GM23338 (cell line): ENCODE data around the gene EPHB3.

Source experiments
- CREB1 ChIP-seq: fragments of 250-450 bp; sonication (Bioruptor Pico); IDR thresholded peaks from 2 replicates; pipeline ENCODE4 v1.5.0; 2020; ENCODE audit warnings: low read depth, mild to moderate bottlenecking, moderate library complexity
- EZH2 ChIP-seq: fragments of 200-600 bp; sonication (generic); IDR thresholded peaks from one replicate; pipeline ENCODE4 v1.8.0; 2017; ENCODE audit warnings: antibody characterized with exemption, mild to moderate bottlenecking, low read depth; ENCODE audit not compliant: unreplicated experiment
- EZH2phosphoT487 ChIP-seq: fragments of 200-600 bp; sonication (generic); IDR thresholded peaks from one replicate; pipeline ENCODE4 v1.8.1; 2018; ENCODE audit warnings: antibody characterized with exemption; ENCODE audit not compliant: unreplicated experiment
- JUNB ChIP-seq: IDR thresholded peaks from one replicate; pipeline ENCODE4 v1.6.1; 2016; ENCODE audit warnings: antibody characterized with exemption; ENCODE audit not compliant: unreplicated experiment
- NANOG ChIP-seq: IDR thresholded peaks from 2 replicates; pipeline ENCODE4 v1.6.1; 2016; ENCODE audit warnings: antibody characterized with exemption, borderline replicate concordance
- POLR2AphosphoS5 ChIP-seq: IDR thresholded peaks from 2 replicates; pipeline ENCODE4 v1.6.1; 2016; ENCODE audit warnings: antibody characterized with exemption, low read depth
- STAT1 ChIP-seq: IDR thresholded peaks from one replicate; pipeline ENCODE4 v1.6.1; 2016; ENCODE audit warnings: antibody characterized with exemption; ENCODE audit not compliant: unreplicated experiment
- ZNF114 ChIP-seq: fragments of 250-450 bp; sonication (Bioruptor Pico); IDR thresholded peaks from 2 replicates; pipeline ENCODE4 v1.5.0; 2020; ENCODE audit warnings: mild to moderate bottlenecking, moderate library complexity
- ZNF331 ChIP-seq: fragments of 250-450 bp; sonication (Bioruptor Pico); IDR thresholded peaks from 2 replicates; pipeline ENCODE4 v1.5.0; 2020; ENCODE audit warnings: low read depth, mild to moderate bottlenecking, moderate library complexity
- TF ChIP-seq, protein P1 (sequence below), 2 experiments: fragments of 200-600 bp in 1 of 2; sonication (generic) in 1 of 2; conservative IDR thresholded peaks; 2 replicates each; pipeline versions ENCODE4 v1.5.1 to v1.6.1; 2016 to 2017; ENCODE audit warnings: antibody characterized with exemption in 2 of 2, low read depth in 2 of 2, mild to moderate bottlenecking in 2 of 2, moderate library complexity in 1 of 2
- TF ChIP-seq, protein P2 (sequence below): IDR thresholded peaks from 2 replicates; pipeline ENCODE4 v1.6.1; 2016; ENCODE audit warnings: antibody characterized with exemption
- TF ChIP-seq, protein P3 (sequence below): IDR thresholded peaks from one replicate; pipeline ENCODE4 v1.6.1; 2018; ENCODE audit warnings: antibody characterized with exemption; ENCODE audit not compliant: unreplicated experiment
- TF ChIP-seq, protein P4 (sequence below): fragments of 250-450 bp; sonication (Bioruptor Pico); IDR thresholded peaks from 2 replicates; pipeline ENCODE4 v1.5.0; 2020; ENCODE audit warnings: mild to moderate bottlenecking, moderate library complexity

DNA sequence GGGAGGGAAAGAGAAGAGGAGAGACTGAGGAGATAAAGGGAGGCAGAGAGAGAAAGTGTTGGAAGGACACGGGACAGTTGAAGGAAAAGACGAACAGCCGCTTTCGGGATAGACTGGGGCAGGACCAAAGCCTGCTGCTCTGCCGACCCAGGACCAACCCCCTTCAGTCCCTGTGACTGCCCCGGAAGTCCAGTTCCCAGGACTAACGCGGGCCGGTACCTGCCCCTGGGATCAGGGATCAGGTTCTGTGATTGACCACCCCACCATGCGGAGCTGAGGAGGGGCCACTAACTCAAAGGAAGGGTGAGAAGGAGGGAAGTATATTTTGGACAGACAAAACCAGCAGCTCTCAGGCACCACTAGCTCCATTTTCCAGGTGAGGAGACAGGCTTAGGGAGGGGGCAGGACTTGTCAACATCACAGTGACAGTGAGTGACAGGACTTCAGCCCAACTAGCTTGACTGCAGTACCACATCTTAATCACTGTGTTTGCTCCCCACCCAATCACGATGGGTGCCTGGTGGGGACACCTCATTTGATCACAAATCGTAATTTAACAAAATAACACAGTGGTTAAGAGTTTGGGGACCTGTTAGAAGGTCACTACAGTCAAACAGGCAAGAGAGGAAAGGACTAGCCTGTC, 9.8 kb upstream of the EPHB3 start:
- TF ChIP-seq, protein P1, sequence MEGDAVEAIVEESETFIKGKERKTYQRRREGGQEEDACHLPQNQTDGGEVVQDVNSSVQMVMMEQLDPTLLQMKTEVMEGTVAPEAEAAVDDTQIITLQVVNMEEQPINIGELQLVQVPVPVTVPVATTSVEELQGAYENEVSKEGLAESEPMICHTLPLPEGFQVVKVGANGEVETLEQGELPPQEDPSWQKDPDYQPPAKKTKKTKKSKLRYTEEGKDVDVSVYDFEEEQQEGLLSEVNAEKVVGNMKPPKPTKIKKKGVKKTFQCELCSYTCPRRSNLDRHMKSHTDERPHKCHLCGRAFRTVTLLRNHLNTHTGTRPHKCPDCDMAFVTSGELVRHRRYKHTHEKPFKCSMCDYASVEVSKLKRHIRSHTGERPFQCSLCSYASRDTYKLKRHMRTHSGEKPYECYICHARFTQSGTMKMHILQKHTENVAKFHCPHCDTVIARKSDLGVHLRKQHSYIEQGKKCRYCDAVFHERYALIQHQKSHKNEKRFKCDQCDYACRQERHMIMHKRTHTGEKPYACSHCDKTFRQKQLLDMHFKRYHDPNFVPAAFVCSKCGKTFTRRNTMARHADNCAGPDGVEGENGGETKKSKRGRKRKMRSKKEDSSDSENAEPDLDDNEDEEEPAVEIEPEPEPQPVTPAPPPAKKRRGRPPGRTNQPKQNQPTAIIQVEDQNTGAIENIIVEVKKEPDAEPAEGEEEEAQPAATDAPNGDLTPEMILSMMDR (conservative IDR thresholded peaks at IDR 0.05; ENCODE audit: low read depth in 2 of 2) = no peak
- TF ChIP-seq CREB1 (no peak), POLR2AphosphoS5 (no peak), EZH2phosphoT487 (no peak), EZH2 (no peak), ZNF114 (CRISPR knock-in tag) (no peak), STAT1 (no peak), ZNF331 (no peak), JUNB (no peak), NANOG (no peak)
- TF ChIP-seq, protein P2, sequence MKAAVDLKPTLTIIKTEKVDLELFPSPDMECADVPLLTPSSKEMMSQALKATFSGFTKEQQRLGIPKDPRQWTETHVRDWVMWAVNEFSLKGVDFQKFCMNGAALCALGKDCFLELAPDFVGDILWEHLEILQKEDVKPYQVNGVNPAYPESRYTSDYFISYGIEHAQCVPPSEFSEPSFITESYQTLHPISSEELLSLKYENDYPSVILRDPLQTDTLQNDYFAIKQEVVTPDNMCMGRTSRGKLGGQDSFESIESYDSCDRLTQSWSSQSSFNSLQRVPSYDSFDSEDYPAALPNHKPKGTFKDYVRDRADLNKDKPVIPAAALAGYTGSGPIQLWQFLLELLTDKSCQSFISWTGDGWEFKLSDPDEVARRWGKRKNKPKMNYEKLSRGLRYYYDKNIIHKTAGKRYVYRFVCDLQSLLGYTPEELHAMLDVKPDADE = no peak
- TF ChIP-seq, protein P3, sequence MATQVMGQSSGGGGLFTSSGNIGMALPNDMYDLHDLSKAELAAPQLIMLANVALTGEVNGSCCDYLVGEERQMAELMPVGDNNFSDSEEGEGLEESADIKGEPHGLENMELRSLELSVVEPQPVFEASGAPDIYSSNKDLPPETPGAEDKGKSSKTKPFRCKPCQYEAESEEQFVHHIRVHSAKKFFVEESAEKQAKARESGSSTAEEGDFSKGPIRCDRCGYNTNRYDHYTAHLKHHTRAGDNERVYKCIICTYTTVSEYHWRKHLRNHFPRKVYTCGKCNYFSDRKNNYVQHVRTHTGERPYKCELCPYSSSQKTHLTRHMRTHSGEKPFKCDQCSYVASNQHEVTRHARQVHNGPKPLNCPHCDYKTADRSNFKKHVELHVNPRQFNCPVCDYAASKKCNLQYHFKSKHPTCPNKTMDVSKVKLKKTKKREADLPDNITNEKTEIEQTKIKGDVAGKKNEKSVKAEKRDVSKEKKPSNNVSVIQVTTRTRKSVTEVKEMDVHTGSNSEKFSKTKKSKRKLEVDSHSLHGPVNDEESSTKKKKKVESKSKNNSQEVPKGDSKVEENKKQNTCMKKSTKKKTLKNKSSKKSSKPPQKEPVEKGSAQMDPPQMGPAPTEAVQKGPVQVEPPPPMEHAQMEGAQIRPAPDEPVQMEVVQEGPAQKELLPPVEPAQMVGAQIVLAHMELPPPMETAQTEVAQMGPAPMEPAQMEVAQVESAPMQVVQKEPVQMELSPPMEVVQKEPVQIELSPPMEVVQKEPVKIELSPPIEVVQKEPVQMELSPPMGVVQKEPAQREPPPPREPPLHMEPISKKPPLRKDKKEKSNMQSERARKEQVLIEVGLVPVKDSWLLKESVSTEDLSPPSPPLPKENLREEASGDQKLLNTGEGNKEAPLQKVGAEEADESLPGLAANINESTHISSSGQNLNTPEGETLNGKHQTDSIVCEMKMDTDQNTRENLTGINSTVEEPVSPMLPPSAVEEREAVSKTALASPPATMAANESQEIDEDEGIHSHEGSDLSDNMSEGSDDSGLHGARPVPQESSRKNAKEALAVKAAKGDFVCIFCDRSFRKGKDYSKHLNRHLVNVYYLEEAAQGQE = no peak
- TF ChIP-seq, protein P4, sequence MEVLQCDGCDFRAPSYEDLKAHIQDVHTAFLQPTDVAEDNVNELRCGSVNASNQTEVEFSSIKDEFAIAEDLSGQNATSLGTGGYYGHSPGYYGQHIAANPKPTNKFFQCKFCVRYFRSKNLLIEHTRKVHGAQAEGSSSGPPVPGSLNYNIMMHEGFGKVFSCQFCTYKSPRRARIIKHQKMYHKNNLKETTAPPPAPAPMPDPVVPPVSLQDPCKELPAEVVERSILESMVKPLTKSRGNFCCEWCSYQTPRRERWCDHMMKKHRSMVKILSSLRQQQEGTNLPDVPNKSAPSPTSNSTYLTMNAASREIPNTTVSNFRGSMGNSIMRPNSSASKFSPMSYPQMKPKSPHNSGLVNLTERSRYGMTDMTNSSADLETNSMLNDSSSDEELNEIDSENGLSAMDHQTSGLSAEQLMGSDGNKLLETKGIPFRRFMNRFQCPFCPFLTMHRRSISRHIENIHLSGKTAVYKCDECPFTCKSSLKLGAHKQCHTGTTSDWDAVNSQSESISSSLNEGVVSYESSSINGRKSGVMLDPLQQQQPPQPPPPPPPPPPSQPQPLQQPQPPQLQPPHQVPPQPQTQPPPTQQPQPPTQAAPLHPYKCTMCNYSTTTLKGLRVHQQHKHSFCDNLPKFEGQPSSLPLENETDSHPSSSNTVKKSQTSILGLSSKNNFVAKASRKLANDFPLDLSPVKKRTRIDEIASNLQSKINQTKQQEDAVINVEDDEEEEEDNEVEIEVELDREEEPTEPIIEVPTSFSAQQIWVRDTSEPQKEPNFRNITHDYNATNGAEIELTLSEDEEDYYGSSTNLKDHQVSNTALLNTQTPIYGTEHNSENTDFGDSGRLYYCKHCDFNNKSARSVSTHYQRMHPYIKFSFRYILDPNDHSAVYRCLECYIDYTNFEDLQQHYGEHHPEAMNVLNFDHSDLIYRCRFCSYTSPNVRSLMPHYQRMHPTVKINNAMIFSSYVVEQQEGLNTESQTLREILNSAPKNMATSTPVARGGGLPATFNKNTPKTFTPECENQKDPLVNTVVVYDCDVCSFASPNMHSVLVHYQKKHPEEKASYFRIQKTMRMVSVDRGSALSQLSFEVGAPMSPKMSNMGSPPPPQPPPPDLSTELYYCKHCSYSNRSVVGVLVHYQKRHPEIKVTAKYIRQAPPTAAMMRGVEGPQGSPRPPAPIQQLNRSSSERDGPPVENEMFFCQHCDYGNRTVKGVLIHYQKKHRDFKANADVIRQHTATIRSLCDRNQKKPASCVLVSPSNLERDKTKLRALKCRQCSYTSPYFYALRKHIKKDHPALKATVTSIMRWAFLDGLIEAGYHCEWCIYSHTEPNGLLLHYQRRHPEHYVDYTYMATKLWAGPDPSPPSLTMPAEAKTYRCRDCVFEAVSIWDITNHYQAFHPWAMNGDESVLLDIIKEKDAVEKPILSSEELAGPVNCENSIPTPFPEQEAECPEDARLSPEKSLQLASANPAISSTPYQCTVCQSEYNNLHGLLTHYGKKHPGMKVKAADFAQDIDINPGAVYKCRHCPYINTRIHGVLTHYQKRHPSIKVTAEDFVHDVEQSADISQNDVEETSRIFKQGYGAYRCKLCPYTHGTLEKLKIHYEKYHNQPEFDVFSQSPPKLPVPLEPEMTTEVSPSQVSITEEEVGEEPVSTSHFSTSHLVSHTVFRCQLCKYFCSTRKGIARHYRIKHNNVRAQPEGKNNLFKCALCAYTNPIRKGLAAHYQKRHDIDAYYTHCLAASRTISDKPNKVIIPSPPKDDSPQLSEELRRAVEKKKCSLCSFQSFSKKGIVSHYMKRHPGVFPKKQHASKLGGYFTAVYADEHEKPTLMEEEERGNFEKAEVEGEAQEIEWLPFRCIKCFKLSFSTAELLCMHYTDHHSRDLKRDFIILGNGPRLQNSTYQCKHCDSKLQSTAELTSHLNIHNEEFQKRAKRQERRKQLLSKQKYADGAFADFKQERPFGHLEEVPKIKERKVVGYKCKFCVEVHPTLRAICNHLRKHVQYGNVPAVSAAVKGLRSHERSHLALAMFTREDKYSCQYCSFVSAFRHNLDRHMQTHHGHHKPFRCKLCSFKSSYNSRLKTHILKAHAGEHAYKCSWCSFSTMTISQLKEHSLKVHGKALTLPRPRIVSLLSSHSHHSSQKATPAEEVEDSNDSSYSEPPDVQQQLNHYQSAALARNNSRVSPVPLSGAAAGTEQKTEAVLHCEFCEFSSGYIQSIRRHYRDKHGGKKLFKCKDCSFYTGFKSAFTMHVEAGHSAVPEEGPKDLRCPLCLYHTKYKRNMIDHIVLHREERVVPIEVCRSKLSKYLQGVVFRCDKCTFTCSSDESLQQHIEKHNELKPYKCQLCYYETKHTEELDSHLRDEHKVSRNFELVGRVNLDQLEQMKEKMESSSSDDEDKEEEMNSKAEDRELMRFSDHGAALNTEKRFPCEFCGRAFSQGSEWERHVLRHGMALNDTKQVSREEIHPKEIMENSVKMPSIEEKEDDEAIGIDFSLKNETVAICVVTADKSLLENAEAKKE (CRISPR knock-in tag) = no peak
